Adipocyte (in vitro differentiated cells): ENCODE measurements around the gene TAF10.

Experiments
- DNase-seq: peaks from one replicate; pipeline ENCODE4 v3.0.0-alpha.2; 2015; ENCODE audit warnings: low read depth
- H3K27me3 ChIP-seq: replicated peaks from 2 replicates; pipeline ENCODE4 v1.7.0; 2013; ENCODE audit warnings: mild to moderate bottlenecking, low read length, moderate library complexity; ENCODE audit not compliant: control insufficient read depth, insufficient read depth
- H3K36me3 ChIP-seq: 2 replicates; pipeline ENCODE4 v1.7.0; 2013; ENCODE audit warnings: low read length, mild to moderate bottlenecking, moderate library complexity; ENCODE audit not compliant: control insufficient read depth, insufficient read depth, severe bottlenecking
- H3K4me1 ChIP-seq: 2 replicates; pipeline ENCODE4 v1.7.0; 2013; ENCODE audit warnings: mild to moderate bottlenecking, low read length, moderate library complexity; ENCODE audit not compliant: control insufficient read depth, insufficient read depth
- H3K4me3 ChIP-seq: 2 replicates; pipeline ENCODE4 v1.7.0; 2013; ENCODE audit warnings: mild to moderate bottlenecking, low read length, moderate library complexity
- H3K9ac ChIP-seq: 2 replicates; pipeline ENCODE4 v1.7.0; 2013; ENCODE audit warnings: mild to moderate bottlenecking, low read length, moderate library complexity
- H3K9me3 ChIP-seq: 2 replicates; pipeline ENCODE4 v1.7.0; 2013; ENCODE audit warnings: mild to moderate bottlenecking, low read length, moderate library complexity; ENCODE audit not compliant: control insufficient read depth

Gene TAF10

GRCh38 chr11:6622261-6623171 lies 10.5 kb upstream of the TAF10 start:
- no peak overlapping the region for H3K9ac ChIP-seq
- H3K9me3 ChIP-seq: no peaks in the 10 kb centered on the region
- no peak overlapping the region for H3K4me3 ChIP-seq
- DNase-seq: no peak
- peaks cover 12% of the 10 kb centered on the region for H3K4me1 ChIP-seq
- H3K36me3 ChIP-seq: no peaks in the 10 kb centered on the region
- peaks cover 15% of the 10 kb centered on the region for H3K27me3 ChIP-seq

GRCh38 chr11:6621711-6622211 lies 9.7 kb upstream of the TAF10 start:
- H3K9ac ChIP-seq: no peak overlapping the region
- DNase-seq: no peak
- peaks cover 15% of the 10 kb centered on the region for H3K4me1 ChIP-seq
- no peak overlapping the region for H3K4me3 ChIP-seq
- peaks cover 15% of the 10 kb centered on the region for H3K27me3 ChIP-seq
- H3K9me3 ChIP-seq: no peaks in the 10 kb centered on the region
- no peaks in the 10 kb centered on the region for H3K36me3 ChIP-seq

DNA sequence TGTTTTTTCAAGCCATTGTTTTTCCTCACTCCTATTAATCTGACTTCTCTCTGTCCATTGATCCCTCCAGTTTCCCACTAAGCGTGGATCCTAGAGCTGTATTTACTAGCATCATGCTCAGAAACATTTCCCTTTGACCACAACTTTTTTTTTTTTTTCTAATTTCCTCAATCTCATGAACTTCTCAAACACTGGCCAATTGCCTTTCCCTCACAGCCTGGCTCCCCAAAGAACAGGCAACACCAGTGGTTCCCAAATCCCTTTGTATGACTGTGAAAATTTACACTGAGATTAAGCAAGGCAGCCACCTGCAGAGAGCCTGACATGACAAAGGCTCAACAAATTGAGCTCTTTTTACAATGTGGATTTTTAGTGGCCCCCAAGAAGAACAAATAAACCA lies 8.6 kb upstream of the TAF10 start:
- peaks cover 15% of the 10 kb centered on the region for H3K4me1 ChIP-seq
- no peak overlapping the region for H3K4me3 ChIP-seq
- DNase-seq: no peak
- H3K36me3 ChIP-seq: peaks cover 8% of the 10 kb centered on the region
- no peak overlapping the region for H3K9ac ChIP-seq
- H3K27me3 ChIP-seq: peaks cover 15% of the 10 kb centered on the region
- no peaks in the 10 kb centered on the region for H3K9me3 ChIP-seq

DNA sequence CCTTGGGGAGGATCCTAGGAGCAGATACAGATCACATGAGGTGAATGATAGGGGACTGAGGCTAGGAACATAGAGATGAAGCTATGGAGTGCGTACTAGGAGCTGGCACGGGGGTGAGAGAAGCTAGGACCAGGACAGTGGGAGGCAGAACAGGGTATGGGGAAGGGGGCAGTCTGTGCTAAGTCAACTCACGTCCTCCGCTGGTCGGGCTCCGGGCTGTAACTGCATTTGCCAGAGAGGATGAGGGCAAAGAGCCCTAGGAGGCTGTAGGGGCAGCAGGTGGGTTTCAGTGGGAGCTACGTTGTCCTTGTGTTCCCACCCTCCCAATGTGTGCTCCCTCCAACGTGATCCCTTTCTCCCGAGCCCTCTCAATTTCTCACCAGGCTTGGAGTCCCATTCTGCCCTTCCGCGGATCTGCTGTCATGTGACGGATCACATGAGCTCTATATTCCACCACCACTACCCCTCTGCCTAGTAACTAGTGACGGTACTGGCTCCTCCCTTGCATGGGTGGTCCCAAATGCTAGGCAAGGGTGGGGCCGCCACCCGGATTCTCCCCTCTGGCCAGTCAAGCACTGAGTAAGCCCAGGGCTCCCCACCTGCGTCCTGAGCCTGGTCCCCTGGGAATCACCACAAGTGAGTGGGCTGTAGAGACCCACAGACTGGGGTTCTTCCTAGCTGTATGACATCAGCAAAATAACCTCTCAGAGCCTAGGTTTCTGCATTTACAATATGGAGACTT lies 7.2 kb upstream of the TAF10 start, which contains the start of gene TPP1:
TPP1 (minus strand) TSS at position 419 of the 742 bp plus-strand sequence; CDS start at position 397, 22 bp downstream.
- Histone ChIP-seq H3K4me3 (peak within 1 kb of the TSS; percentile 90), H3K36me3 (peaks cover 18% of the 10 kb centered on the region), H3K27me3 (peaks cover 3% of the 10 kb centered on the region), H3K9me3 (no peaks in the 10 kb centered on the region), H3K9ac (peak within 1 kb of the TSS; percentile 88), H3K4me1 (peaks cover 15% of the 10 kb centered on the region)
- DNase-seq: peak; percentile 98

GRCh38 chr11:6618117-6619003 lies 6.3 kb upstream of the TAF10 start:
- H3K9me3 ChIP-seq: no peaks in the 10 kb centered on the region
- peak; percentile 76 for DNase-seq
- H3K4me3 ChIP-seq: peak overlapping the region; percentile 90

GRCh38 chr11:6617315-6617781 lies 5.3 kb upstream of the TAF10 start:
- H3K36me3 ChIP-seq: peaks cover 18% of the 10 kb centered on the region
- peaks cover 24% of the 10 kb centered on the region for H3K4me1 ChIP-seq
- no peak for DNase-seq
- no peaks in the 10 kb centered on the region for H3K9me3 ChIP-seq
- H3K27me3 ChIP-seq: no peaks in the 10 kb centered on the region
- no peak overlapping the region for H3K9ac ChIP-seq
- peak overlapping the region; percentile 90 for H3K4me3 ChIP-seq

More at GRCh38 chr11:6618117-6619003, 6.3 kb upstream of the TAF10 start:
- Histone ChIP-seq H3K4me1 (peaks cover 15% of the 10 kb centered on the region), H3K9ac (peak overlapping the region; percentile 88), H3K27me3 (no peaks in the 10 kb centered on the region), H3K36me3 (peaks cover 18% of the 10 kb centered on the region)

DNA sequence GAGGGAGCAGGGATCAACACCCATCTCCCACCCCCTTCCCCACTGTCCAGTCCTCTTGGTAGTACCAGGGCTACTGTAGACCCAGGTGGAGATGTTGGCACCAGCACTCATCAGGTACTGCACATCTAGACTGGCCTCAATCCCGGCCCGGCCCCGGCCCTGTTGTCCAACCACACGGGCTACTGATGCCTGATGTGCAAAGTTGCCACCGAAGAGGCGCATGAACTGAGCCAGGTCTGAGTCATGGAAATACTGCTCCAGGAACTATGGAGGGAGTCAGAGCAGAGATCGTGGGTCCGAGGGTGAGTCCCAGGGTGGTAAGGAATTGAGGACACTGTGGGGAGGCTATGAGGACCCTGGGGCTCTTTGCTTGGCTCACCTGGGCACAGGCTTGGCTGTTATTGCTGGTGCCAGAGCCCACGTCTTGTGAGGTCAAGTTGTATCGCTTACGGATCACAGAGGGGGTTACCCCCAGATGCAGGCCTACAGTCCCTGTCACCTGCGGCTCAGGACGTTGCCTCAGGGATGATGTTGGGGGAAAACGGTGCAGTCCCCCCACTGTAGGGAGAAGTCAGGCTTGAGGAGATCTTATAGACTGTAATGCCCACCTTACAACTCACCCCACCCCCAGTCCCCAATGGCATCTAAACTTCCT lies 4.7 kb upstream of the TAF10 start:
- no peak overlapping the region for H3K4me3 ChIP-seq
- no peaks in the 10 kb centered on the region for H3K27me3 ChIP-seq
- no peaks in the 10 kb centered on the region for H3K9me3 ChIP-seq
- H3K9ac ChIP-seq: no peak overlapping the region
- peaks cover 18% of the 10 kb centered on the region for H3K36me3 ChIP-seq
- no peak for DNase-seq
- peaks cover 24% of the 10 kb centered on the region for H3K4me1 ChIP-seq

DNA sequence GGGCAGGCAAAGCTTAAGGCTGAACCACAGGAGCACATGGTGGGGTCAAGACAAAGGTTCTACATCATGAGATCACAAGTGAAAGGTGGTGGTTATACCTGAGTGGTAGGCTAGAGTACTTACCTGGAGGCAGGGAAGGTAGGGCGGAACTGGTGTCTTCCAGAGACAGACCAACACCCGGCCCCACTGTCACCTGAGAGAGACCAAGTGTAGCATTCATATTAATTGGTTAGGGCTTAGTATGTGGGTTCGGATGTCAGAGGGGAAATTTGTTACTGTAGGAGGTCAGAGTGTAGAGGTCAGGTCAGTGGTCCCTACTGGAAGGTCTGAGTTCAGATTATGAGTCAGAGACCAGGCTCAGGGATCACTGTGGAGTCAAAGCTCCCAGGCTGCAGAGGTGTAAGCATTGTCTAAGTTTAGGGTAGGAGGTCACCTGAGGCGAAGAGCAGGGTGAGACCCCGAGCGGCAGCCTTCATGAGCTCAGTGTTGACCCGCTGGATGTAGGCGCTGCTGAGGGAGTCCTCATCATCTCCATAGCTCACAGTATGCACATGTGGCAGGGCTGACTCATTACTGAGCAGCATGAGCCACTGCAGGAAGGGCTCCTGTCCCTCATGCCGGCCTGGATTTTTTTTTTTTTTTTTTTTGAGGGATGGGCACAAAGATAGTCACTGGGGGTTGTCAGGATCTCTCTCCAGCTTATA lies 4.0 kb upstream of the TAF10 start:
- DNase-seq: no peak
- H3K9me3 ChIP-seq: no peaks in the 10 kb centered on the region
- H3K9ac ChIP-seq: no peak overlapping the region
- no peak overlapping the region for H3K4me3 ChIP-seq
- peaks cover 28% of the 10 kb centered on the region for H3K4me1 ChIP-seq
- no peaks in the 10 kb centered on the region for H3K27me3 ChIP-seq
- H3K36me3 ChIP-seq: peaks cover 20% of the 10 kb centered on the region

DNA sequence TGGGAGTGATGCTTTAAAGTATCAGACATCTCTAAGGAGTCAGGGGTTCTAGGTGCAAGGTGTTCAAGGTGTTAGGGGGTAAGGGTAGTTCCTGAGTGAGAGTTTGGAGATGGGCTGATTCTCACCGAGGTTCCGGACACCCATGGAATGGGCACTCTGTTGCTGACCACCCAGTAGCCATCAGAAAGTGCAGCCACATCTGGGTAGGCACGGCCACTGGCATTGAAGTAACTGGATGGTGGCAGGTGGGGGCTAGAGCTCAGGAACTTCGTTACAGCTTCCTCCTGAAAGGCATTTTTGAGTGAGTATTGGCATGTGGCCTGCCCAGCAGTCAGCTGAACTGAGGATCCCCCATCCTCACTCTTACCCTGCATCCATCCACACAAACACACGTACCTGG lies 3.0 kb upstream of the TAF10 start:
- Histone ChIP-seq H3K4me1 (peaks cover 35% of the 10 kb centered on the region), H3K27me3 (no peaks in the 10 kb centered on the region), H3K9ac (no peak overlapping the region), H3K4me3 (no peak overlapping the region), H3K36me3 (peaks cover 30% of the 10 kb centered on the region), H3K9me3 (no peaks in the 10 kb centered on the region)
- DNase-seq: no peak

GRCh38 chr11:6614446-6614845 lies 2.4 kb upstream of the TAF10 start:
- Histone ChIP-seq H3K9me3 (no peaks in the 10 kb centered on the region), H3K4me1 (peaks cover 35% of the 10 kb centered on the region), H3K27me3 (no peaks in the 10 kb centered on the region), H3K9ac (no peak overlapping the region), H3K4me3 (no peak overlapping the region), H3K36me3 (peaks cover 36% of the 10 kb centered on the region)
- DNase-seq: no peak
